Lower leg skin (tissue), 3 donors: ENCODE results near the gene DSCAML1.

ENCODE experiments used
- POLR2A ChIP-seq, 2 donors: fragments of 450-650 bp; IDR thresholded peaks; one replicate each; pipeline ENCODE4 v1.6.1; 2016 to 2017; ENCODE audit warnings: antibody characterized with exemption in 2 of 2, mild to moderate bottlenecking in 1 of 2, moderate library complexity in 1 of 2
- TF ChIP-seq, protein P1 (sequence below), 3 donors: fragments of 450-650 bp; IDR thresholded peaks; one replicate each; pipeline ENCODE4 v1.5.1; 2016; ENCODE audit warnings: antibody characterized with exemption in 3 of 3, mild to moderate bottlenecking in 3 of 3, moderate library complexity in 2 of 3

DNA sequence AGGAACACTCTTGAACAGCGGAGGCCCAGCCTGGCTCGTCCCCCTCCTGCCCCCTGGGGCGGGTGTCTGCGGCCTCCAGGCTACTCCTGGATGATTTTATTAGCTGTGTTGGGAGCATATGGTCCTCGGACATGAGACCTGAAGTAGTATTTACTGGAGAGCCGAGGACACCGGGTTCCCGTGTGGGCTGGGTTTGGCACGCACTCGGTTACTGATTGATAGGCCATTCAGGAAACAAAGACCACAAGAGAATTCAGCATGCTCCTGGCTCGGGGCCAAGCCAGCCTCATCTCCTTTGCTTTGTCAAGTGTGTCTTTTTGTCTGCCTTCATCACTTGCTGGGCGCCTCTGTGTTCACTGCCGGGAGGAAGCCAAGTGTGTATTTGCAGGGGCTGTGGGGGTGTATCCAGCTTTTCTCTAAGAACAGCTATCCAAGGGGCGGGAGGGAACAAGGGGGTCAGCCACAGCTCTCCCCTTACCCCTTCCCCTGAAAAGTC lies 17.8 kb upstream of the DSCAML1 start:
- TF ChIP-seq, protein P1, sequence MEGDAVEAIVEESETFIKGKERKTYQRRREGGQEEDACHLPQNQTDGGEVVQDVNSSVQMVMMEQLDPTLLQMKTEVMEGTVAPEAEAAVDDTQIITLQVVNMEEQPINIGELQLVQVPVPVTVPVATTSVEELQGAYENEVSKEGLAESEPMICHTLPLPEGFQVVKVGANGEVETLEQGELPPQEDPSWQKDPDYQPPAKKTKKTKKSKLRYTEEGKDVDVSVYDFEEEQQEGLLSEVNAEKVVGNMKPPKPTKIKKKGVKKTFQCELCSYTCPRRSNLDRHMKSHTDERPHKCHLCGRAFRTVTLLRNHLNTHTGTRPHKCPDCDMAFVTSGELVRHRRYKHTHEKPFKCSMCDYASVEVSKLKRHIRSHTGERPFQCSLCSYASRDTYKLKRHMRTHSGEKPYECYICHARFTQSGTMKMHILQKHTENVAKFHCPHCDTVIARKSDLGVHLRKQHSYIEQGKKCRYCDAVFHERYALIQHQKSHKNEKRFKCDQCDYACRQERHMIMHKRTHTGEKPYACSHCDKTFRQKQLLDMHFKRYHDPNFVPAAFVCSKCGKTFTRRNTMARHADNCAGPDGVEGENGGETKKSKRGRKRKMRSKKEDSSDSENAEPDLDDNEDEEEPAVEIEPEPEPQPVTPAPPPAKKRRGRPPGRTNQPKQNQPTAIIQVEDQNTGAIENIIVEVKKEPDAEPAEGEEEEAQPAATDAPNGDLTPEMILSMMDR (IDR thresholded peaks at IDR 0.05) = no peak
- no peak for TF ChIP-seq POLR2A (IDR thresholded peaks at IDR 0.05)
